GM21737 (cell line): ENCODE data around the gene CYP2A6.
"Not testable (repeated sequence)": the region's sequence is repeated elsewhere in the genome, so short reads cannot be mapped to it uniquely, and the experiment has no call there.

Experiments used
- ATAC-seq: cut with Tn5 transposase; IDR thresholded peaks from one replicate; pipeline ENCODE4 v1.9.1; 2021; ENCODE audit warnings: mild to moderate bottlenecking, moderate library complexity; ENCODE audit not compliant: unreplicated experiment

CYP2A6 gene, protein sequence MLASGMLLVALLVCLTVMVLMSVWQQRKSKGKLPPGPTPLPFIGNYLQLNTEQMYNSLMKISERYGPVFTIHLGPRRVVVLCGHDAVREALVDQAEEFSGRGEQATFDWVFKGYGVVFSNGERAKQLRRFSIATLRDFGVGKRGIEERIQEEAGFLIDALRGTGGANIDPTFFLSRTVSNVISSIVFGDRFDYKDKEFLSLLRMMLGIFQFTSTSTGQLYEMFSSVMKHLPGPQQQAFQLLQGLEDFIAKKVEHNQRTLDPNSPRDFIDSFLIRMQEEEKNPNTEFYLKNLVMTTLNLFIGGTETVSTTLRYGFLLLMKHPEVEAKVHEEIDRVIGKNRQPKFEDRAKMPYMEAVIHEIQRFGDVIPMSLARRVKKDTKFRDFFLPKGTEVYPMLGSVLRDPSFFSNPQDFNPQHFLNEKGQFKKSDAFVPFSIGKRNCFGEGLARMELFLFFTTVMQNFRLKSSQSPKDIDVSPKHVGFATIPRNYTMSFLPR

DNA sequence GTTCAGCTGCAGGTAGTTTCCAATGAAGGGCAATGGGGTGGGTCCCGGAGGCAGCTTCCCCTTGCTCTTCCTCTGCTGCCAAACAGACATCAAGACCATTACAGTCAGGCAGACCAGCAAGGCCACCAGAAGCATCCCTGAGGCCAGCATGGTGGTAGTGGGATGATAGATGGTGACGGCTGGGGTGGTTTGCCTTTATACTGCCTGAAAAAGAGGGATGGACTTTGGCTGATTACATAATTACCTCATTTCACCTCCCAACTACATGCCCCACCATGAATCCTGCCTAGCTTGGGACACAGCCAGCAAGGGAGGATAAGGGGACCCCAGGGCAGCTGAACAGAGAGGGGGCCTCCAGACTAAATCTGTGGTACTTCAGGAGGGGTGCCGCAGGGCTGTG is at the start of gene CYP2A6:
Gene CYP2A6 (minus strand): TSS at position 171 of the 400 bp plus-strand sequence. CDS start 21 bp downstream, at position 150.
- not testable (repeated sequence) for ATAC-seq

DNA sequence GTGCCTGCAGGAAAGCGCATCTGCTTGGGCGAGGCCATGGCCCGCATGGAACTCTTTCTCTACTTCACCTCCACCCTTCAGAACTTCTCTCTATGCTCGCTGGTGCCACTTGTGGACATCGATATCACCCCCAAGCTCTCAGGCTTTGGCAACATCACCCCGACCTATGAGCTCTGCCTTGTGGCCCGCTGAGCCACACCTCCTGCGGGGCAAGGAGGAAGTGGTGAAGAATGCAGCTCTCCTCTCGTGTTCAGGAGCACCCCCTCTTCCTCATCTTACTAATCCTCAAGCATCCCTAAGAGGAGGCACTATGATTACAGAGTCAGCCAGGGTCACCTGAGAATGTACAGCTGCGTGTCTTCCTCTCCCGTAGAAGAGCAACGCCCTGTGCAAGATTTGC is 49.7 kb upstream of the CYP2A6 start:
- not testable (repeated sequence) for ATAC-seq

DNA sequence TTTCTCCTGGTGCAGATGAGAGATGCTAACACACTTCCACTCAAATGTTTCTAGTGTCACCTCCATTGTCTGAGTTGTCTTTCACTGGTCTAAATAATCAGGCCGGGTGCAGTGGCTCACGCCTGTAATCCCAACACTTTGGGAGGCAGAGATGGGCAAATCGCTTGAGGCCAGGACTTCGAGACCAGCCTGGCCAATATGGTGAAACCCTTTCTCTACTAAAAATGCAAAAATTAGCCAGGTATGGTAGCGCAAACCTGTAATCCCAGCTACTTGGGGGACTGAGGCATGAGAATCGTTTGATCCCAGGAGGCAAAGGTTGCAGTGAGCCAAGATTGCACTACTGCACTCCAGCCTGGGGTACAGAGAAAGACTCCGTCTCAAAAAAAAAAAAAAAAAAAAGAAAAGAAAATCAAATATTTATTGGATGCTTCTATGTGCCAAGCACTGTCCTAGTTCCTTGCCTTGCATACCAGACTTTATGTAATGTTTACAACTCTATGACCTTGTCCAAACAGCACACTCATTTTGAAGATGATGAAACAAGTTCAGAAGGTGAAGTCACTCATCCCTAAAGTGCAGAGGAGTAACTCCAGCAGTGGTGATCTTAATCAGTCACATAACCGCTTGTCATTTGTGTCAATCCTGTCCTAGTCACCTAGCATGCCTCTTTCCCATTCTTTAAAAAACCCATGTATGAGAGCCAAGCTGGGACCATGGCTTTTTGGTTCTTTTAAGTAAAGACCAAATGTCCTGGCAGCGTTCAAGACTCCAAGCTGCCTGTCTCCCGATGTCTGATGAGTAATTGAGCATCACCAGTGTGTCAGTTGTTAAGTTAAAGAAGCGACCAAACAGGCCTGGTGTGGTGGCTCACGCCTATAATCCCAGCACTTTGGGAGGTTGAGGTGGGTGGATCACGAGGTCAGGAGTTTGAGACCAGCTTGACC is 46.9 kb upstream of the CYP2A6 start:
- ATAC-seq: not testable (repeated sequence)

DNA sequence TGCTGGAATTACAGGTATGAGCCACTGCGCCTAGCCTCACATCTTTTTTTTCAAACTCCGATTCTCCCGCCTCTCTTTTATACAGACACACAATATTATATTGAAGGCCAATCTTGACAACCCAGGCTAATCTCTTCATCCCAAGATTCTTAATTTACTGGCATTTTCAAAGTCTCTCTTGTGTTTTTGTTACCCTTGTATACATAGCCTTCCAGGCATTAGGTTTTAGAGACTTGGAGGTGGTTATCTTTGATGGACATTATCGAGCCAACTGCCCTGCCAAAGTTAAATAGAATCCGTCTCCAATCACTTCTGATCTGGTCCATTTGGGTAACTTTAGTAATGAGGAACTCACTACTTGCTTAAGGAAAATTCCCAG is 46.2 kb upstream of the CYP2A6 start:
- ATAC-seq: no peak

DNA sequence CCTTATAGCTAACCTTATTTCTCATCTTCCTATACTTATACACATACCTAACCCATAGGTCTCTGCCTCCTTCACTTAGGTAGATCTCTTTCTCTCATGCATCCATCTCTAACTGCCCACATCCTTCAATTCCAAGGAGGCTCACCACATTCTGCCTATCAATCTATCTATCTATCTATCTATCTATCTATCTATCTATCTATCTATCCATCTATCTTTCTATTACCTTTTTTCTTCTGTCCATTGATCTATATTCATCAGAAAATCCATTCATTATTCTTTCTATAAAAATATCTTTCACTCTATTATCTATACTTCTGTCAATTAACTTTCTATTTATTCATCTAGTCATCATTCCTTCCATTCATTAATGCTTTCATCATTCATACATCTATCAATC is 42.9 kb upstream of the CYP2A6 start:
- ATAC-seq: no peak

DNA sequence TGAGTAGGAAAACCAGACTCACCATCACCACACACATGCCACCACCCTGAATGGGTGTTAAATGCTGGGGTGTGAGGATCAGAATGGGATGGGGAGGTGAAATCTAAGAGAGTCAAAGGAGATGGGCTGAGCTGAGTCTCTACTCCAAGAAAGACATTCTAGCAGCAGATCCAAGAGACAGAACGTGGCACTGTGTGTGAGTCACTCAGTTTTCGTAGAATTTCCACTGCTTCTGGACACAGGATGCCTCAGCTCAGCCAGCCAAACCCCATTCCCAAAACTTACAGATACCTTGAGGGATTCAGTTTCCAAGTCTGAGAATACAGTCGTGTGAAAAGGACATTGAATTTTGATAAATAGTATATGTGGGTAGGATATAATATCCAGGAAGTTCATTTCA is 39.1 kb upstream of the CYP2A6 start:
- ATAC-seq: no peak

DNA sequence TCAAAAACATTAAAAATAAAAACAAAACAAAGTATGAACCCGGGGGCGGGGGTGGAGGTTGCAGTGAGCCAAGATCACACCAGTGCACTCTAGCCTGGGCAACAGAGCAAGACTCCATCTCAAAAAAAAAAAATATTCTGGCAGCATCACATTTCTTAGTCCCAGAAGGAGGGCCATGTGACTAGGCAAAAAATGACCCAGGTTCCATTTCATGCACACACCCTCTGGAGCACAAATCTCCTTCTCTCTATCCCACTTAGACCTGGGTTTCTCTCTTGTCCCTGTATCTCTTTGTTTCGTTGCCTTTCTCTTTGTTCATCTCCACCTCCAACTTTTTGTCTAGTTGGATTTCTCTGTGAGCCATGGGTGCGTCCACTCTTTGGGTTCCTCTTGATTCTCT is 37.9 kb upstream of the CYP2A6 start:
- no peak for ATAC-seq

DNA sequence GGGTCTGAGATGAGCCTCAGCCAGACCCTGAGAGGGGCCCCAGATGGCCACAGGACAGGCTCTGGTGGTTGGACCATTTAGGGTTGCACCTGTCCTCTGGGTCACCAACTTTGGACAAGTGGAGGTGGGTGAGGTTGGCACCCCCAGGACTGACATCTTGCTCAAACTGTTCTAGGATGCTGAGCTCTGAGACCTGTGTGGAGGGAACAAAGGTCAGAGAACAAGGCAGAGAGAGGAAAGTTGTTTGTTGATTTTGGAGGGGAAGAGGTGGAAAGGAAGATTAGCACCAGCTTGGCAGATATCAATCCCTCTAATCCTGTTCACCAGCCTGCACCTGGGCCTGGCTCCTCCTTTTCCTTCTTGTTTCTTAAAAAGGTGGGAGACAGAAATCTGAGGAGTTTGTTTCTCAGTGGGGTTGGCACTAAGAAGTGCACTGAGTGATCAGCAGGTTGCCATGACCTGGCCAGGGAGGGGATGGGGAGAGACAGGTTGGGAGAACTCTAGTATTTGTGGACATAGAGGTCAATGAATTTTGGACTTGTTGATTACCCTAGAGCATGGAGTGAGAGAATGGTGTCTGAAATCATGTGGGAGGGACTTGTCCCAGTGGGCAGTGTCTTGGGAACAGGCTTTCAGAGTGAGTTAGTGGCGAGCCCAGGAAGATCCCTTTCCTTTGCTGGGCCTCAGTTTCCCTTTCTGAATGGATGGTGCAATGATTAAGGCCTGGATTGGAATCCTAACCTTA is 34.1 kb upstream of the CYP2A6 start:
- ATAC-seq: not testable (repeated sequence)

DNA sequence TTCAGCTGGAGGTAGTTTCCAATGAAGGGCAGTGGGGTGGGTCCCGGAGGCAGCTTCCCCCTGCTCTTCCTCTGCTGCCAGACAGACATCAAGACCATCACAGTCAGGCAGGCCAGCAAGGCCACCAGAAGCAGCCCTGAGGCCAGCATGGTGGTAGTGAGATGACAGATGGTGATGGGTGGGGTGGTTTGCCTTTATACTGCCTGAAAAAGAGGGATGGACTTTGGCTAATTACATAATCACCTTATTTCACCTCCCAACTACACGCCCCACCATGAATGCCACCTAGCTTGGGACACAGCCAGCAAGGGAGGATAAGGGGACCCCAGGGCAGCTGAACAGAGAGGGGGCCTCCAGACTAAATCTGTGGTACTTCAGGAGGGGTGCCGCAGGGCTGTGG is 31.8 kb upstream of the CYP2A6 start, which contains the start of gene CYP2A7:
Gene CYP2A7 (minus strand): TSS at position 170 of the 400 bp plus-strand sequence. CDS start 21 bp downstream, at position 149.
- not testable (repeated sequence) for ATAC-seq

DNA sequence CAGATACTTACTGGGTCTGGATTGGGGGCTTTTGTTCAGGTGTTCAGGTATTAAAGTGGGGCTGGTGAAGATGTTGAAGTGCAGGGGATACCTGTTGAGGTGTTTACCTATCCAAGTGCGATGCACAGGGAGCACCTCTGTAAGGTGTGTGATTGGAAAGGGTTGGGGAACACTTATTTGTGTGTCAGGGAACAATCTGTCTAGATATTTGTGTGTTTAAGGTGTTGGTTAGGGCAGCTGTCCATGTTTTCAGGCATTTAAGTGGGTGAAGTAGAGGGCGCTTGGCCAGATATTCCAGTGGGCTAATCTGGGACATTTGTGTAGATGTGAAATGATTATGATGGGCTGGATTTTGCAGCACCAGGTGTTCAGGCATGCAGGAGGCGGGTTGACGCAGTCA is 29.1 kb upstream of the CYP2A6 start:
- not testable (repeated sequence) for ATAC-seq

DNA sequence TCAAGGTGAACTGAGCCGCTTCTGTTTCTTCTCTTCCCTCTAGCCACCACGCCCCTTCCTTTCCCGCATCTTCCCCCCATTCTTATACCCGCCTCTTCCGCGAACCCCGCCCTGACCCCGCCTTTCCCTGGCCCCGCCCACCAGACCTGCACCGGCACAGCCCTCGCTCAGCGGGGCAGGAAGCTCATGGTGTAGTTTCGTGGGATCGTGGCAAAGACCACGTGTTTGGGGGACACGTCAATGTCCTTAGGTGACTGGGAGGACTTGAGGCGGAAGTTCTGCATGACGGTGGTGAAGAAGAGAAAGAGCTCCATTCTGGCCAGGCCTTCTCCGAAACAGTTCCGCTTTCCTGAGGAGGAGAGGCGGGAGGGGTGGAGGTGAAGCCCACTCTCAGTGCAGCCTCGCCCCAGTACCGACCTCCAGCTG is 25.3 kb upstream of the CYP2A6 start:
- ATAC-seq: not testable (repeated sequence)

DNA sequence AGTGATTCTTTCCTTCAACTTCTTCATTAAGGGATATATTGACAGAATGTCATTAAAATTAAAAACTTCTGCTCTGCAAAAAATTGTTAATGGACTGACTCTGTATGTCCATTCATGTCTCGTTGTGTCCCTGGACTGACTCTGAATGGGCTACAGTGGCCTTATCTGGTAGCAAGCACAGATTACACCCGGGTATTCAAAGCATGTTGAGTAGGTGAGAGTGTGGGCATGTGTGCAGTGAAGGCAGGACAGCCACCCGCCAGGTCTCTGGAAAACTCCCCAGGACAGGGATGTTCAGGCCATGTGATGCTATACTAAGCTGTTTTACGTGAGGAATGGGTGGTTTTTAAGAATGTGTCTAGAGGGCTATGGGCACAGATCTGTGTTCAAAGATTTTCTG is 24.6 kb upstream of the CYP2A6 start:
- not testable (repeated sequence) for ATAC-seq

DNA sequence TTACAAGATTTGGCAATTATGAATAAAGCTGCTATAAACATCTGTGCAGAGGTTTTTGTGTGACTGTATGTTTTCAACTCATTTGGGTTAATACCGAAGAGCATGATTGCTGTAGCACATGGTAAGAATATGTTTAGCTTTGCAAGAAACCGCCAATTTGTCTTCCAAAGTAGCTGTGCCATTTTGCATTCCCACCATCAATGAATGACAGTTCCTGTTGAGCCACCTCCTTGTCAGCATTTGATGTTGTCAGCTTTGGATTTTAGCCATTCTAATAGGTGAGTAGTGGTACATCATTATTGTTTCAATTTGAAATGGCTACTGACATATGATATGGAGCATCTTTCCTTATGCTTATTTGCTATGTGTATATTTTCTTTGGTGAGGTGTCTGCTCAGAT is 23.6 kb upstream of the CYP2A6 start:
- not testable (repeated sequence) for ATAC-seq

DNA sequence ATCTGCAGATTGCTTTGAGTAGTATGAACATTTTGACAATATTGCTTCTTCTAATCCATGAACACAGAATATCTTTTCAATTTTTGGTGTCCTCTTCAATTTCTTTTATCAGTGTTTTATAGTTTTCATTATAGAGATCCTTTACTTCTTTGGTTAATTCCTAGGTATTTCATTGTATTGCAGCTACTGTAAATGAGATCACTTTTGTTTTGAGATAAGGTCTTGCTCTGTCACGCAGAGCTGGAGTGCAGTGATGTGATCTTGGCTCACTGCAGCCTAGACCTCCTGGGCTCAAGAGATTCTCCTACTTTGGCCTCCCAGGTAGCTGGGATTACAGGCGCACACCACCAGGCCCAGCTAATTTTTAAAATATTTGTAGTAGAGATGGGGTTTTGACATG is 22.0 kb upstream of the CYP2A6 start:
- no peak for ATAC-seq

DNA sequence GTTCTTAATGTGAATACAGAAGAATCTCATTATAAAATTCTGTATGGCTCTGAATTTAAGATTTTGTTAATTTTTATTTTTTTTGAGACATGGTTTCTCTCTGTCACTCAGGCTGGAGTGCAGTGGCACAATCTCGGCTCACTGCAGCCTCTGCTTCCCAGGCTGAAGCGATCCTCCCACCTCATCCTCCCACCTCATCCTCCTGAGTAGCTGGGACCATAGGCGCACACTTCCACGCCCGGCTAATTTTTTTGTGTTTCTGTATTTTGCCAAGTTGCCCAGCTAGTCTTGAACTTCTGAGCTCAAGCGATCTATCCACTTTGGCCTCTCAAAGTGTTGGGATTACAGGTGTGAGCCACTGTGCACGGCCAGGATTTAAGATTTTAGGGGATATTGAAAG is 17.5 kb upstream of the CYP2A6 start:
- ATAC-seq: no peak

DNA sequence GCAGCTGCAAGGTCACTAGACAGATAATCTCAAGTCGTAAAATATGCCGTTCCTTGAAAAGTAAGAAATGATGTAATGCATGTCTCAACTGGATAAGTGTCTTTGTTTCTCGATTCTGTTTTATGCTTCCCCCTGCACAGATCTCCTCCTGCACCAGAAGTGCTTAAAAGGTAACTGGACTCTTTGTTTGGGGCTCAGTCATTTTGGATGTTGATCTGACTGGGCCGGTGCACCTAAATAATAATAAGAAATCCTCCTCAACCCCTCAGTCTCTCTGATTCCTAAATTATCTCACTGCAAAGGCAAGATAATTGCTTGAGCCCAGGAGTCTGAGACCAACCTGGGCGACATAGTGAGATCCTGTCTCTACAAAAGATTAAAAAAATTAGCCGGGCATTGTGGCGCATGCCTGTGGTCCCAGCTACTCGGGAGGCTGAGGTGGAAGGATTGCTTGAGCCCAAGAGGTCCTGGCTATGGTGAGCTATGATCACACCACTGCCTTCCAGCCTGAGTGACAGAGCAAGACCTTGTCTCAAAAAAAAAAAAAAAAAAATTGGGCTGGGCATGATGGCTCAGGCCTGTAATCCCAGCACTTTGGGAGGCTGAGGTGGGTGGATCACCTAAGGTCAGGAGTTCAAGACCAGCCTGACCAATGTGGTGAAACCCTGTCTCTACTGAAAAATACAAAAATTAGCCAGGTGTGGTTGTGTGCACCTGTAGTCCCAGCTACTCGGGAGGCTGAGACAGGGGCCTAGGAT is 14.7 kb upstream of the CYP2A6 start:
- not testable (repeated sequence) for ATAC-seq

DNA sequence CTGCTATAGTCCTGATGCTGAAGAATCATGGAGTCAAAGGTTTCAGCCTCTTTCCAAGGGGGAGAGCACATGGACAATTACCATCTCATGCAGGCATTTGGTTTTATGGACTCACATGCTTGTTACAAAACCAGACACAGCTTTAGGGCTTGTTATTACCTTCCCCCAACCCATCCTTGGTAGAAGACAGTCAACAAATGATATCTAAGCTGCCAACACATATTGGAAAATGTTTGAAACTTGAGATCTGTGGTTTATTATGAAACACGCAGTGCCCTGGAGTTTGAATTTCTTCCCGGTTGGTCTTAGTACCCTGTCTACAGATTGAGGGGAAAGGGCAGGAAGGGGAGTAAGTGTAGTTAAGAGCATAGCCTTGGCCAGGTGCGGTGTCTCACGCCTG is 12.5 kb upstream of the CYP2A6 start:
- ATAC-seq: no peak

DNA sequence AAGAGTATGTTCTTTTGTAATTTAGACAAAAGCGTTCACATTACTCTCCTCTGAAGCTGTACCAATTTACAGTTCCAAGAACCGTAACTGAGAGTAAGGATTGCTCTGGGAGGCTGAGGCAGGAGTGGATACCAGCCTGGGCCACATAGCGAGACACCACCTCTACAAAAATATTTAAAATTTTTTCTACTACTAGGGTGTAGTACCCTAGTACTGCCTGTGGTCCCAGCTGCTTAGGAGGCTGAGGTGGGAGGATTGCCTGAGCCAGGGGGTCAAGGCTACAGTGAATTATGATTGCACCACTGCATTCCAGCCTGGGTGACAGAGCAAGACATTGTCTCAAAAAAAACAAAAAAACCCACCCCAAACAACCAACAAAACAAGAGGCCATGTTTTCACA is 12.1 kb upstream of the CYP2A6 start:
- ATAC-seq: no peak

DNA sequence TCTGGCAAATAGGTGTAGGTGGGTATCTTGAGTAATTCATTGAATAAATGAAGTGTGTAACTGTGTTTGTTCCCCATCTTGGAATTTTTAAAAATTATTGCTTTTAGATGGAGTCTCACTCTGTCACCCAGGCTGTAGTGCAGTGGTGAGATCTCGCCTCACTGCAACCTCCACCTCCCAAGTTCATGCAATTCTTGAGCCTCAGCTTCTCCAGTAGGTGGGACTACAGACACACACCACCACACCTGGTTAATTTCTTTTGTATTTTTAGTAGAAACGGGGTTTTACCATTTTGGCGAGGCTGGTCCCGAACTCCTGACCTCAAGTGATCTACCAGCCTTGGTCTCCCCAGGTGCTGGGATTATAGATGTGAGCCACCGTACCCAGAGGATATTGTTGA is 7.9 kb upstream of the CYP2A6 start:
- ATAC-seq: no peak
